Astrocyte (in vitro differentiated cells and primary cell): ENCODE results near the gene P4HB. TPM values are rescaled to one million over a fixed set of nuclear protein-coding genes. Genes with fewer than 3 reads are reported as not detected.
A peak's percentile ranks its signal among the peaks of the same experiment; 100 is the strongest.

Source experiments
- DNase-seq: peaks from one replicate; pipeline ENCODE4 v3.0.0-alpha.2; 2010; ENCODE audit warnings: low read depth
- FAIRE-seq: peaks from 2 replicates; lab custom pipeline; 2011; peaks lifted over from hg19 to GRCh38; lab: Jason Lieb, UNC
- H2AFZ ChIP-seq: 2 replicates; pipeline ENCODE4 v1.6.0; 2012; ENCODE audit warnings: low read depth, low read length, inconsistent platforms
- H3K27ac ChIP-seq: 2 replicates; pipeline ENCODE4 v1.5.1; 2011; ENCODE audit warnings: low read depth, low read length, inconsistent platforms
- H3K27me3 ChIP-seq: 2 replicates; pipeline ENCODE4 v1.6.0; 2011; ENCODE audit warnings: low read length, inconsistent platforms; ENCODE audit not compliant: insufficient read depth
- H3K36me3 ChIP-seq: 2 replicates; pipeline ENCODE4 v1.5.1; 2011; ENCODE audit warnings: low read length, inconsistent platforms; ENCODE audit not compliant: insufficient read depth
- H3K4me1 ChIP-seq: 2 replicates; pipeline ENCODE4 v1.5.1; 2011; ENCODE audit warnings: low read length, inconsistent platforms; ENCODE audit not compliant: insufficient read depth
- H3K4me2 ChIP-seq: 2 replicates; pipeline ENCODE4 v1.6.0; 2012; ENCODE audit warnings: low read length, inconsistent platforms
- H3K4me3 ChIP-seq: 2 replicates; pipeline ENCODE4 v1.5.1; 2011; ENCODE audit warnings: low read depth, mild to moderate bottlenecking, low read length, inconsistent platforms; ENCODE audit not compliant: insufficient read depth
- H3K79me2 ChIP-seq: 2 replicates; pipeline ENCODE4 v1.6.0; 2012; ENCODE audit warnings: mild to moderate bottlenecking, low read length, inconsistent platforms; ENCODE audit not compliant: insufficient read depth
- H3K9ac ChIP-seq: 2 replicates; pipeline ENCODE4 v1.6.0; 2012; ENCODE audit warnings: mild to moderate bottlenecking, low read length, inconsistent platforms
- H3K9me3 ChIP-seq: 2 replicates; pipeline ENCODE4 v1.5.1; 2012; ENCODE audit warnings: low read depth, mild to moderate bottlenecking, low read length, inconsistent platforms; ENCODE audit not compliant: insufficient read depth
- H4K20me1 ChIP-seq: 2 replicates; pipeline ENCODE4 v1.6.0; 2012; ENCODE audit warnings: low read length, inconsistent platforms; ENCODE audit not compliant: insufficient read depth
- H3K27ac Mint-ChIP-seq: one replicate; pipeline ENCODE4 v1.8.0; 2021; ENCODE audit warnings: mild to moderate bottlenecking, mixed read lengths; ENCODE audit not compliant: unreplicated experiment
- H3K27me3 Mint-ChIP-seq: one replicate; pipeline ENCODE4 v1.8.0; 2021; ENCODE audit warnings: low read depth, mixed read lengths; ENCODE audit not compliant: unreplicated experiment
- H3K36me3 Mint-ChIP-seq: one replicate; pipeline ENCODE4 v1.8.0; 2021; ENCODE audit warnings: low read depth, mixed read lengths; ENCODE audit not compliant: unreplicated experiment
- H3K4me1 Mint-ChIP-seq: one replicate; pipeline ENCODE4 v1.8.0; 2021; ENCODE audit warnings: low read depth, mixed read lengths; ENCODE audit not compliant: unreplicated experiment
- H3K4me3 Mint-ChIP-seq: one replicate; pipeline ENCODE4 v1.8.0; 2021; ENCODE audit warnings: mild to moderate bottlenecking, moderate library complexity, mixed read lengths; ENCODE audit not compliant: unreplicated experiment
- H3K9me3 Mint-ChIP-seq: one replicate; pipeline ENCODE4 v1.8.0; 2021; ENCODE audit warnings: mild to moderate bottlenecking, mixed read lengths; ENCODE audit not compliant: unreplicated experiment
- EZH2 ChIP-seq: IDR thresholded peaks from 2 replicates; pipeline ENCODE4 v1.6.1; 2012; ENCODE audit warnings: mild to moderate bottlenecking, low read length, inconsistent platforms; ENCODE audit not compliant: insufficient read depth
- total RNA-seq: library from RNA; stranded (reverse); gene quantifications from 2 replicates; pipeline ENCODE4 v1.2.1, GENCODE V29; 2021
- TF ChIP-seq, protein P1 (sequence below): IDR thresholded peaks from 2 replicates; pipeline ENCODE4 v1.5.1; 2011; ENCODE audit warnings: low read depth, mild to moderate bottlenecking, inconsistent platforms, low read length, moderate library complexity; ENCODE audit not compliant: insufficient read depth

The P4HB gene
- total RNA-seq, 1 donor from 2014 or later = 1,268 TPM

DNA sequence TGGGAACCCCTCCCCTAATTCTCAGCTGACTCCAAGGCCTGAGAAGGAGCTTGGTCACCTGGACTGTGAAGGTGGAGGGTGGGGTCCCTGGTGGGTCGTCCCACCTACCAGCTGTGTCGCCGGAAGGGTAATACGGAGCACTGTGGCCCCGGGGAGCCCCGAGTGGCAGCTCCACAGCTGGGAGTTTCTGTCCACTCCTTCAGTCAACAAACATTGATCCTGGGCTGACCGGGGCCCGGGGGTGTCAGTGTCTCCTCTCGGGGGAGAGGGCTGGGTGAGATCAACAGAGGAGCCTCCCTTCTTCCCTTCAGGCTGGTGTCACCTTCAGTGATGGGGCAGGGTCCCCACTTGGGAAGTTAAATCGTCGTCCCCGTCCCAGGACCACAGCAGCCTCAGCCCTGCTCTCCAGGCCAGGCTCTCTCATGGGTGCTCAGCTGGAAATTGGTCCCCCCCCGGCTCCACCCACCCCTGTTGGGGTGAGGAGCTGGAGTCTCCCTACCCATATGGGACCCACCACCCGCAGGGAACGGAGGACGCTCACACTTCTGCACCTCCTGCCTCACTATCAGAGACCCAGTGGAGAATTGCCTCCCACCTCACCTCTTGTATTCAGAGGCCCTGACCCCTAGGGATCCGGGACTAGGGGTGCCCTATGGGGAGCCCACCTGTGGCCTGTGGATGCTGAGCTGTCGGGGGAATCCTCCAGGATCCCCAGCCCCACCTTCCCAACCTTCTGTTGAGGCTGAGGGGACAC, 54.5 kb downstream of the P4HB start:
- peaks cover 40% of the 10 kb centered on the region for H3K27me3 ChIP-seq

DNA sequence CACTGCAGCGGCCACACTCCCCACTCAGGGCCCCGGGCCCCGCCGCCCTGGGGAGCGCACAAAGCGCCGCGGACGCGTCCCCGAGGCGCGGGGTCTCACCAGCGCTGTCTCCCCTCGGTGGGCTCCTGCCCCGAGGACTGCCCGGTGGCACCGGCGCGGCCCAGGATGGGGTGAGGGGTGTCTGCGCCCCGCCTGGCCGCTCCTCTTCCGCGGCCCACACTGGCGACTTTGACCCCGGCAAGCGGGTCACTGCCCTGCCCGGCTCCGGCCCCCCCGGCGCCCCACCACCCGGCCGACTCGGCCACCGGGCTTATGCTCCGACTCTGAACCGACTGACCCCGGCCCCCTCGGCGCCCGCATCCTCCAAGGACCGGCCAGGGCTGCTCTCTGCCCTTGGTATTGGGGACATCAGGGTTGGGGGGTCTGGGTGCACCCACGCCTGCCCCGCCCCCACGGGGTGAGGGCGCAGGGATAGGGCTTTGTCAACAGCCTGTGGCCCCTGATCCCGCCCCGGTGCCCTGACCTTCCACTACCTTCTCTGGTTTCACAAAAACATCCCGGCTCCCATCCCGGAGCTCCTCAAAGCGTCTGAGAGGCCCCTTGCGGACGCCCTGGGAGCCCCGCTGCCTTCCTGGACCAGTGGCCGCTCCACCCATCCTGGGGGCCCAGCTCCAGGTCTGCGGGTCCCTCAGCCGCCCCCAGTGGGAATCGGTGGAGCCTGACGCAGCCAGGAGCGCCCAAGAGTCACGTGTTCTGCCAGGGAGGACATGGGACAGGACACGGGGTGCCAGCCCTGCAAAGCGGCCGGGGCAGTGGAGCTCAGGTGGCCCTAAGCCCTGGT, 55.6 kb downstream of the P4HB start:
- Mint-ChIP-seq H3K27me3 (peaks cover 54% of the 10 kb centered on the region), H3K36me3 (peaks cover 2% of the 10 kb centered on the region), H3K4me1 (no peaks in the 10 kb centered on the region), H3K9me3 (peaks cover 9% of the 10 kb centered on the region), H3K27ac (no peak overlapping the region), H3K4me3 (no peak overlapping the region)
- Histone ChIP-seq H3K4me3 (no peak overlapping the region), H3K9ac (no peak overlapping the region), H3K27ac (no peak overlapping the region), H3K4me2 (no peak overlapping the region), H3K79me2 (no peaks in the 10 kb centered on the region), H3K27me3 (peaks cover 42% of the 10 kb centered on the region), H2AFZ (no peak overlapping the region), H4K20me1 (no peaks in the 10 kb centered on the region), H3K9me3 (peaks cover 2% of the 10 kb centered on the region), H3K4me1 (no peaks in the 10 kb centered on the region), H3K36me3 (no peaks in the 10 kb centered on the region)
- TF ChIP-seq, protein P1, sequence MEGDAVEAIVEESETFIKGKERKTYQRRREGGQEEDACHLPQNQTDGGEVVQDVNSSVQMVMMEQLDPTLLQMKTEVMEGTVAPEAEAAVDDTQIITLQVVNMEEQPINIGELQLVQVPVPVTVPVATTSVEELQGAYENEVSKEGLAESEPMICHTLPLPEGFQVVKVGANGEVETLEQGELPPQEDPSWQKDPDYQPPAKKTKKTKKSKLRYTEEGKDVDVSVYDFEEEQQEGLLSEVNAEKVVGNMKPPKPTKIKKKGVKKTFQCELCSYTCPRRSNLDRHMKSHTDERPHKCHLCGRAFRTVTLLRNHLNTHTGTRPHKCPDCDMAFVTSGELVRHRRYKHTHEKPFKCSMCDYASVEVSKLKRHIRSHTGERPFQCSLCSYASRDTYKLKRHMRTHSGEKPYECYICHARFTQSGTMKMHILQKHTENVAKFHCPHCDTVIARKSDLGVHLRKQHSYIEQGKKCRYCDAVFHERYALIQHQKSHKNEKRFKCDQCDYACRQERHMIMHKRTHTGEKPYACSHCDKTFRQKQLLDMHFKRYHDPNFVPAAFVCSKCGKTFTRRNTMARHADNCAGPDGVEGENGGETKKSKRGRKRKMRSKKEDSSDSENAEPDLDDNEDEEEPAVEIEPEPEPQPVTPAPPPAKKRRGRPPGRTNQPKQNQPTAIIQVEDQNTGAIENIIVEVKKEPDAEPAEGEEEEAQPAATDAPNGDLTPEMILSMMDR = no peak
- peak; percentile 97 for TF ChIP-seq EZH2
- FAIRE-seq (no peak), DNase-seq (no peak)

More for the DNA sequence above, 54.5 kb downstream of the P4HB start:
- no peaks in the 10 kb centered on the region for H3K4me1 ChIP-seq
- no peak for FAIRE-seq
- no peaks in the 10 kb centered on the region for H3K79me2 ChIP-seq
- no peak for DNase-seq
- H4K20me1 ChIP-seq = no peaks in the 10 kb centered on the region
- H3K36me3 Mint-ChIP-seq = no peaks in the 10 kb centered on the region
- H3K4me2 ChIP-seq = no peak overlapping the region
- H3K4me1 Mint-ChIP-seq = no peaks in the 10 kb centered on the region
- H3K9me3 ChIP-seq = peaks cover 2% of the 10 kb centered on the region
- H3K9me3 Mint-ChIP-seq = peaks cover 6% of the 10 kb centered on the region
- no peak overlapping the region for H3K27ac ChIP-seq
- H3K36me3 ChIP-seq = no peaks in the 10 kb centered on the region
- no peak overlapping the region for H3K4me3 Mint-ChIP-seq
- no peak overlapping the region for H2AFZ ChIP-seq
- no peak for TF ChIP-seq EZH2
- no peak overlapping the region for H3K4me3 ChIP-seq
- H3K27me3 Mint-ChIP-seq = peaks cover 49% of the 10 kb centered on the region
- no peak overlapping the region for H3K9ac ChIP-seq
- no peak overlapping the region for H3K27ac Mint-ChIP-seq

DNA sequence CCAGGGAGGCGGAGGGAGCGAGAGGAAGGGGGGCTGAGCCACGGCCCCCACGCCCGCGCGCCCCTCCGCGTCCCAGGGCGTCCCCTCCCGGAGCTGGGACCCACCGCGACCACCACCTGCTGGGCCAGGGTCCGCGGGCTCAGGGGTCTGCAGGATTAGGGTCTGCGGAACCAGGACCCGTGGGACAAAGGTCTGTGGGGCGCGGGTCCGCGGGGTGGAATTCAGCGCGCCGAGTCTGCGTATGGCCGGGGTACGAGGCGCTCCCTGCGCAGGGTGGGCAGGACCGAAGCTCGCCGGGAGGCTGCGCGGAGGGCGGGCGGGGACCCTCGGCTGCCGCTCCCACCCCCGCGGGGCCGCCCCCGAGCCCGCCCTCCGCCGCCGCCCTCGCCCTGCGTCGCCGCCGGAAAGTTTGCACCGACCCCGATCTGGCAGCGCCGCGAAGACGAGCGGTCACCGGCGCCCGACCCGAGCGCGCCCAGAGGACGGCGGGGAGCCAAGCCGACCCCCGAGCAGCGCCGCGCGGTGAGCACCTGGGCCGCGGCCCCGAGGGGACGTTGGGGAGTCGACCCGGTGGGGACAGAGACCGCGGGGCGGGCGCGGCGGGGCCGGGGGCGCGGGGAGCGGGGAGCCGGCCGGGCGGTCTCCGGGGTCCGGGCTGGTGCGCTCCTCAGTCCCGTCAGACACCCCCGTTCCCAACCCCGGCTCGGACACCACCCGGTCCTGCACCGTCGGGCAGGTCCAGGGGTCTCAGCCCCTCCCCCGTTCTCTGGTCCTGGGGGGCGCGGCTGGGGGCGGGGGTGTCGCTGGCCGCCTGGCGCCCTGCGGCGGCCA, 56.4 kb downstream of the P4HB start, which contains the start of gene GCGR:
TSS of gene GCGR (plus strand) at position 423 of the 831 bp plus-strand sequence. CDS start 4,869 bp downstream, outside the sequence.
- Histone ChIP-seq H4K20me1 (no peaks in the 10 kb centered on the region), H3K9ac (no peak within 1 kb of the TSS), H3K79me2 (no peaks in the 10 kb centered on the region), H3K9me3 (no peaks in the 10 kb centered on the region), H3K4me3 (no peak within 1 kb of the TSS), H3K4me2 (no peak within 1 kb of the TSS), H2AFZ (no peak within 1 kb of the TSS), H3K27me3 (peaks cover 42% of the 10 kb centered on the region), H3K27ac (no peak within 1 kb of the TSS), H3K36me3 (no peaks in the 10 kb centered on the region), H3K4me1 (no peaks in the 10 kb centered on the region)
- FAIRE-seq (no peak), DNase-seq (no peak)
- Mint-ChIP-seq H3K4me3 (no peak within 1 kb of the TSS), H3K4me1 (no peaks in the 10 kb centered on the region), H3K27ac (no peak within 1 kb of the TSS), H3K9me3 (peaks cover 6% of the 10 kb centered on the region), H3K36me3 (peaks cover 3% of the 10 kb centered on the region), H3K27me3 (peaks cover 53% of the 10 kb centered on the region)
- TF ChIP-seq EZH2 = peak; percentile 66
- TF ChIP-seq, protein P1 = no peak
